Panc1 (cell line): Measurements from ENCODE around the gene UPP1.

Experiments used
- POLR2AphosphoS5 ChIP-seq: IDR thresholded peaks from 2 replicates; pipeline ENCODE4 v1.6.1; 2012; ENCODE audit warnings: mild to moderate bottlenecking, low read depth, low read length, moderate library complexity
- SIN3A ChIP-seq: IDR thresholded peaks from 2 replicates; pipeline ENCODE4 v1.6.1; 2012; ENCODE audit warnings: low read depth, mild to moderate bottlenecking, low read length, moderate library complexity, borderline replicate concordance; ENCODE audit not compliant: insufficient read depth
- TCF7L2 ChIP-seq: IDR thresholded peaks from 2 replicates; pipeline ENCODE4 v1.6.1; 2011; ENCODE audit warnings: mild to moderate bottlenecking, low read depth, low read length, inconsistent platforms
- TF ChIP-seq, protein P1 (sequence below): fragments of 450-650 bp; IDR thresholded peaks from 2 replicates; pipeline ENCODE4 v1.5.1; 2017; ENCODE audit warnings: mild to moderate bottlenecking

DNA sequence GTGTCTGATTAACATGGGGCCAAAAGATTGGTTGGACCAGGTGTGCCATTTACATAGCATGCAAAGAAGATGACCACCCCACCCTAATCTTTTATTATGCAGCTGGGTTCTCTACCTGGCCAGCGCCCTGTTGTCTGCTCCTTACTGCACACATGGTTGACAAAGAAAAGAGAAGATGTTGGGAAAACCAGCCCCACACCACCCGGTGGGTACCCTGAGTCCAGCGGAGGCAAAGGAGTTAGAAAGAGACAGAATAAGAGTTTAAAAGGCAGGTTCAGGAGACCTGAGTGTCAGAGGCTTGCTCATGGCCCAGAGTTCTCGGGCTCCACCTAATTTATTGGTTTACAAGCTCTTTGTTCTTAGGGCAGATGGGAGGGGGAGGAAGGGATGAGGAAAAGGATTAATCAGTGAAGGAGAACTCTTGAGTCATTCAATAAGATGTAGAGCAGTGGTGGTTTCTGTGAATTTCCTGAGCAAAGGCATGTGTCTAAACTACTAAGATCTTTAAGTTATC is 58.1 kb downstream of the UPP1 start:
- TF ChIP-seq, protein P1, sequence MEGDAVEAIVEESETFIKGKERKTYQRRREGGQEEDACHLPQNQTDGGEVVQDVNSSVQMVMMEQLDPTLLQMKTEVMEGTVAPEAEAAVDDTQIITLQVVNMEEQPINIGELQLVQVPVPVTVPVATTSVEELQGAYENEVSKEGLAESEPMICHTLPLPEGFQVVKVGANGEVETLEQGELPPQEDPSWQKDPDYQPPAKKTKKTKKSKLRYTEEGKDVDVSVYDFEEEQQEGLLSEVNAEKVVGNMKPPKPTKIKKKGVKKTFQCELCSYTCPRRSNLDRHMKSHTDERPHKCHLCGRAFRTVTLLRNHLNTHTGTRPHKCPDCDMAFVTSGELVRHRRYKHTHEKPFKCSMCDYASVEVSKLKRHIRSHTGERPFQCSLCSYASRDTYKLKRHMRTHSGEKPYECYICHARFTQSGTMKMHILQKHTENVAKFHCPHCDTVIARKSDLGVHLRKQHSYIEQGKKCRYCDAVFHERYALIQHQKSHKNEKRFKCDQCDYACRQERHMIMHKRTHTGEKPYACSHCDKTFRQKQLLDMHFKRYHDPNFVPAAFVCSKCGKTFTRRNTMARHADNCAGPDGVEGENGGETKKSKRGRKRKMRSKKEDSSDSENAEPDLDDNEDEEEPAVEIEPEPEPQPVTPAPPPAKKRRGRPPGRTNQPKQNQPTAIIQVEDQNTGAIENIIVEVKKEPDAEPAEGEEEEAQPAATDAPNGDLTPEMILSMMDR, result no peak
- no peak for TF ChIP-seq POLR2AphosphoS5
- TF ChIP-seq SIN3A, result no peak
- TF ChIP-seq TCF7L2, result no peak
